HepG2 (cell line): Measurements from ENCODE around the gene BFAR. TPM values are rescaled to one million over a fixed set of nuclear protein-coding genes. Genes with fewer than 3 reads are reported as not detected.

Experiments used
- KDM2A ChIP-seq: sonication (generic); formaldehyde crosslinking; IDR thresholded peaks from 2 replicates; pipeline ENCODE4 v1.4.0; 2020; ENCODE audit warnings: low read depth, missing genetic modification reagents, borderline replicate concordance
- KDM6A ChIP-seq: IDR thresholded peaks from 2 replicates; pipeline ENCODE4 v1.6.1; 2016; ENCODE audit warnings: low read depth
- NFE2 ChIP-seq: sonication (generic); formaldehyde crosslinking; IDR thresholded peaks from 2 replicates; pipeline ENCODE4 v1.4.0; 2020; ENCODE audit warnings: missing genetic modification reagents
- STAT6 ChIP-seq: sonication (generic); formaldehyde crosslinking; IDR thresholded peaks from 2 replicates; pipeline ENCODE4 v1.4.0; 2020; ENCODE audit warnings: missing genetic modification reagents, mild to moderate bottlenecking, borderline replicate concordance
- TFDP1 ChIP-seq: IDR thresholded peaks from 2 replicates; pipeline ENCODE4 v1.6.1; 2016; ENCODE audit warnings: missing compliant biosample characterization, missing genetic modification reagents, borderline replicate concordance
- ZBTB10 ChIP-seq: sonication (generic); formaldehyde crosslinking; IDR thresholded peaks from 2 replicates; pipeline ENCODE4 v1.4.0; 2020; ENCODE audit warnings: missing genetic modification reagents, borderline replicate concordance
- ZFP1 ChIP-seq: IDR thresholded peaks from 2 replicates; pipeline ENCODE4 v1.6.1; 2016
- ZMYM2 ChIP-seq: sonication (generic); formaldehyde crosslinking; IDR thresholded peaks from 2 replicates; pipeline ENCODE4 v1.8.0; 2022; ENCODE audit warnings: mild to moderate bottlenecking, missing genetic modification reagents
- ZNF234 ChIP-seq: sonication (generic); formaldehyde crosslinking; conservative IDR thresholded peaks from 2 replicates; pipeline ENCODE4 v1.5.1; 2020; ENCODE audit warnings: mild to moderate bottlenecking, missing genetic modification reagents
- ZNF280B ChIP-seq: sonication (generic); formaldehyde crosslinking; IDR thresholded peaks from 2 replicates; pipeline ENCODE4 v1.5.0; 2020; ENCODE audit warnings: missing genetic modification reagents, mild to moderate bottlenecking, borderline replicate concordance
- ZNF512B ChIP-seq: sonication (generic); formaldehyde crosslinking; IDR thresholded peaks from 2 replicates; pipeline ENCODE4 v1.5.1; 2020; ENCODE audit warnings: missing genetic modification reagents, mild to moderate bottlenecking, borderline replicate concordance
- ZNF597 ChIP-seq: sonication (generic); formaldehyde crosslinking; IDR thresholded peaks from 2 replicates; pipeline ENCODE4 v1.5.0; 2020; ENCODE audit warnings: missing genetic modification reagents
- ZNF678 ChIP-seq: sonication (generic); formaldehyde crosslinking; IDR thresholded peaks from 2 replicates; pipeline ENCODE4 v1.4.0; 2020; ENCODE audit warnings: mild to moderate bottlenecking, missing genetic modification reagents
- ZNF713 ChIP-seq: sonication (generic); formaldehyde crosslinking; IDR thresholded peaks from 2 replicates; pipeline ENCODE4 v1.4.0; 2020; ENCODE audit warnings: mild to moderate bottlenecking, missing genetic modification reagents
- ZNF841 ChIP-seq: sonication (generic); formaldehyde crosslinking; IDR thresholded peaks from 2 replicates; pipeline ENCODE4 v1.8.1; 2023; ENCODE audit warnings: missing genetic modification reagents, borderline replicate concordance
- polyA plus RNA-seq, 8 experiments: library from polyadenylated mRNA; depleted of rRNA in 3 of 8; stranded (reverse) in 7 of 8; unstranded in 1 of 8; fragments of >200 nt; fragmentation: Illumina TruSeq in 4 of 8; extraction: Trizol in 4 of 8; gene quantifications; 2 replicates each; pipeline versions ENCODE4 v1.2.1 to v1.2.3, GENCODE V29; 2011 to 2016; ENCODE audit warnings: low read depth in 4 of 8, missing spikeins in 1 of 8, mixed read lengths in 1 of 8; ENCODE audit not compliant: insufficient read depth in 1 of 8
- total RNA-seq, 5 experiments: library from RNA; depleted of rRNA; stranded (reverse); fragments of >200 nt; fragmentation: Illumina TruSeq; extraction: Trizol; gene quantifications; 2 replicates each; pipeline ENCODE4 v1.2.3, GENCODE V29; 2016; ENCODE audit warnings: low read depth in 1 of 5

BFAR gene
- total and polyA plus RNA-seq, 2 of the 13 experiments (the other 11 are each of a cell fraction or from before 2014, with no cell fraction given), result 96.9 to 120 TPM

GRCh38 chr16:14629919-14630619, 2.7 kb upstream of the BFAR start, which contains the start of gene PARN (continued):
- peak; percentile 82; the same call in 1 of the 2 replicates for TF ChIP-seq TFDP1 (CRISPR knock-in tag)
- TF ChIP-seq ZNF597, result peak; percentile 32; the same call in 1 of the 2 replicates
- TF ChIP-seq KDM2A (CRISPR knock-in tag), result peak; percentile 82; the same call in 1 of the 2 replicates
- no peak for TF ChIP-seq ZNF512B (CRISPR knock-in tag)
- TF ChIP-seq ZNF678 (CRISPR knock-in tag), result 0 out of 2 replicates have a peak, but pooled peaks have one; percentile 70
- 0 out of 2 replicates have a peak, but pooled peaks have one; percentile 21 for TF ChIP-seq ZNF234 (CRISPR knock-in tag)
- TF ChIP-seq ZNF713, result peak; percentile 85; the same call in 1 of the 2 replicates
- TF ChIP-seq STAT6, result no peak; the same call in 1 of the 2 replicates
- TF ChIP-seq KDM6A (CRISPR knock-in tag), result 0 out of 2 replicates have a peak, but pooled peaks have one; percentile 6
- TF ChIP-seq ZFP1 (CRISPR knock-in tag), result 0 out of 2 replicates have a peak, but pooled peaks have one; percentile 50
- TF ChIP-seq ZNF841, result no peak
- TF ChIP-seq ZMYM2, result peak; percentile 13; the same call in 1 of the 2 replicates
- TF ChIP-seq ZNF280B (CRISPR knock-in tag), result peak; percentile 92
- peak; percentile 74; the same call in 1 of the 2 replicates for TF ChIP-seq ZBTB10 (CRISPR knock-in tag)
- TF ChIP-seq NFE2 (CRISPR knock-in tag), result no peak
